ENCODE results near the gene MAML3.

- no peak for TF ChIP-seq CTCF (IDR thresholded peaks at IDR 0.05)
- TF ChIP-seq POLR2AphosphoS5 (IDR thresholded peaks at IDR 0.05), result no peak
- no peak for TF ChIP-seq POLR2A (IDR thresholded peaks at IDR 0.05)
- TF ChIP-seq EP300 (IDR thresholded peaks at IDR 0.05), result no peak
Observed at GRCh38 chr4:139893801-139894200, 260.2 kb downstream of the MAML3 start.
